A549 (cell line): ENCODE measurements around the gene PSG7.

Source experiments
- CTCF ChIP-seq: fragments of >200 bp; sonication (Bioruptor Twin); formaldehyde crosslinking; IDR thresholded peaks from 3 replicates; pipeline ENCODE4 v1.5.1; 2016
- NR3C1 ChIP-seq: fragments of >200 bp; sonication (Bioruptor Twin); formaldehyde crosslinking; IDR thresholded peaks from 3 replicates; pipeline ENCODE4 v1.6.1; 2017

- TF ChIP-seq NR3C1: no peak
- no peak for TF ChIP-seq CTCF
These were observed 10.2 kb downstream of the PSG7 start for GRCh38 chr19:42926781-42927180.
